Measurements from ENCODE around the gene PLD1. TPM values are rescaled to one million over a fixed set of nuclear protein-coding genes. Genes with fewer than 3 reads are reported as not detected.

PLD1 gene
- total RNA-seq, 4 donors from 2014 or later: 52.1 to 88.3 (median 77.4) TPM

DNA sequence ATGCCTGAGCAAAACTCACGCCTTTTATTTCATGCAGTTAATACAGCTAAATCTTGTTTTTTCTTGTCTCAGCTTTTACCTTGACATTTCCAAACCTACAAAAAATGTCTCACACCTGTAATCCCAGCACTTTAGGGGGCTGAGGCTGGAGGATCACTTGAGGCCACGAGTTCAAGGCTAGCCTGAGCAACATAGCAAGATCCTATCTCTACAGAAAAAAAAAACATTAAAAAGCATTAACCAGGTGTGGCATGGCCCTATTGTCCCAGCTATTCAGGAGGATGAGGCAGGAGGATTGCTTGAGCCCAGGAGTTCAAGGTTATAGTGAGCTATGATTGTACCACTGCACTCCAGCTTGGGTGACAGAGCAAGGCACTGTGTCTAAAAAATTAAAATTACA, 29.0 kb upstream of the PLD1 start:
- H3K36me3 ChIP-seq: no peaks in the 10 kb centered on the region
- peak overlapping the region in 3 of 4 donors; percentile 34 to 66 (median 64) for H3K27ac ChIP-seq
- H3K4me1 ChIP-seq: peaks cover 0 to 22% (median 2%) of the 10 kb centered on the region in 4 donors
- H3K27me3 ChIP-seq: no peaks in the 10 kb centered on the region
- intact Hi-C loops (cut with DNase I; ENCODE audit: low total_unique reads) (no loop called here), in situ Hi-C loops (cut with MboI; ENCODE audit: low pct_ligation_motif_present in 1 of 4, low pct_unique_long_range_greater_than_20kb in 1 of 4, low sequenced_read_pairs in 3 of 4) (loop anchor here in 2 of 4 donors (25.0 kb wide), 2 partner anchors 202 to 498 kb away; no protein-coding TSS in a partner anchor)
- no peaks in the 10 kb centered on the region for H3K9me3 ChIP-seq
- no peak for TF ChIP-seq POLR2AphosphoS5 (IDR thresholded peaks at IDR 0.05)
- TF ChIP-seq CTCF (IDR thresholded peaks at IDR 0.05): no peak
- no peak for TF ChIP-seq POLR2A (IDR thresholded peaks at IDR 0.05)
- no peak for TF ChIP-seq EP300 (IDR thresholded peaks at IDR 0.05; ENCODE audit: low read depth)
- WGBS, 2 donors (ENCODE audit: low coverage in 1 of 2): 67 to 81% methylated on average over 2 of the region's 2 CpGs
- no peak for DNase-seq
- H3K4me3 ChIP-seq: no peak overlapping the region

DNA sequence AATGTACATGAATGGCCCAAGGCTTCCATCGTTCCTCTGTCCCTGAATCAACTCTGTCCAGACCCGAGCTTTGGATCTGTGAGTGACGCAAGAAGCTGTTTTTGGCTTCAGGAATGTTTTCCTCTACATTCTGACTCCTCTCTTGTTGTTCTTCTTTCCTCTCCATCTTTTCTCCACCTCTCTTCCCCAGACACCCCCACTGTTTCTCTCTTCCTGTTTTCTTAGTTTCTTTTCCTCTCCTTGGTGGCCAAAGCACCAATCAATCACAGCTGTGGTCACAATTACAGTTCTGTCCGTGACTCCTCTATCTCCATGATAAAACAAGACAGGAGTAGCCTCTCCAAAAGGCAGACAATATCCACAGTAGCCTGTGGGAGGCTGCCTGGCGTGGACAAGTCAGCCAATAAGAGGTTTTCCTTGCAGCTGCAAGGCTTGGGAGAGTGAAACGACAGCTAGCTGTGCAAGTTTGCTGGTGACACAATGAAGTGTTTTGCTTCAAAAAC, 28.0 kb upstream of the PLD1 start:
- no peaks in the 10 kb centered on the region for H3K27me3 ChIP-seq
- DNase-seq: peak; percentile 20
- intact Hi-C loops (cut with DNase I; ENCODE audit: low total_unique reads) (no loop called here), in situ Hi-C loops (cut with MboI; ENCODE audit: low pct_ligation_motif_present in 1 of 4, low pct_unique_long_range_greater_than_20kb in 1 of 4, low sequenced_read_pairs in 3 of 4) (loop anchor here in 2 of 4 donors (25.0 kb wide), 2 partner anchors 201 to 499 kb away; no protein-coding TSS in a partner anchor)
- peak overlapping the region; percentile 34 to 66 (median 65) for H3K27ac ChIP-seq
- 24 to 36% methylated on average over 4 to 6 of the region's 6 CpGs for WGBS, 2 donors (ENCODE audit: low coverage in 1 of 2)
- peaks cover 0 to 30% (median 6%) of the 10 kb centered on the region in 4 donors for H3K4me1 ChIP-seq
- TF ChIP-seq EP300 (IDR thresholded peaks at IDR 0.05; ENCODE audit: low read depth): no peak
- peak in 1 of 5 experiments; percentile 10 for TF ChIP-seq CTCF (IDR thresholded peaks at IDR 0.05)
- peak in 1 of 3 donors; percentile 11 for TF ChIP-seq POLR2AphosphoS5 (IDR thresholded peaks at IDR 0.05)
- no peak for TF ChIP-seq POLR2A (IDR thresholded peaks at IDR 0.05)
- no peaks in the 10 kb centered on the region for H3K9me3 ChIP-seq
- H3K36me3 ChIP-seq: no peaks in the 10 kb centered on the region
- H3K4me3 ChIP-seq: no peak overlapping the region

GRCh38 chr3:171837698-171838097, 27.4 kb upstream of the PLD1 start:
- TF ChIP-seq EP300 (IDR thresholded peaks at IDR 0.05; ENCODE audit: low read depth): no peak
- TF ChIP-seq POLR2A (IDR thresholded peaks at IDR 0.05): no peak
- TF ChIP-seq CTCF (IDR thresholded peaks at IDR 0.05): no peak
- TF ChIP-seq POLR2AphosphoS5 (IDR thresholded peaks at IDR 0.05): no peak
- no peaks in the 10 kb centered on the region for H3K36me3 ChIP-seq
- peaks cover 0 to 30% (median 6%) of the 10 kb centered on the region in 4 donors for H3K4me1 ChIP-seq
- no peak for DNase-seq
- H3K27ac ChIP-seq: peak overlapping the region; percentile 34 to 66 (median 65)
- no peaks in the 10 kb centered on the region for H3K9me3 ChIP-seq
- in situ Hi-C loops (cut with MboI; ENCODE audit: low pct_ligation_motif_present in 1 of 4, low pct_unique_long_range_greater_than_20kb in 1 of 4, low sequenced_read_pairs in 3 of 4): loop anchor here in 2 of 4 donors (25.0 kb wide), 2 partner anchors 200 to 500 kb away; no protein-coding TSS in a partner anchor
- H3K4me3 ChIP-seq: no peak overlapping the region
- intact Hi-C loops (cut with DNase I; ENCODE audit: low total_unique reads): no loop called here
- H3K27me3 ChIP-seq: no peaks in the 10 kb centered on the region

GRCh38 chr3:171836855-171837254, 26.6 kb upstream of the PLD1 start:
- Histone ChIP-seq H3K36me3 (no peaks in the 10 kb centered on the region), H3K27me3 (no peaks in the 10 kb centered on the region), H3K4me3 (no peak overlapping the region), H3K27ac (no peak overlapping the region), H3K4me1 (peaks cover 0 to 30% (median 6%) of the 10 kb centered on the region in 4 donors), H3K9me3 (no peaks in the 10 kb centered on the region)
- in situ Hi-C loops (cut with MboI; ENCODE audit: low pct_ligation_motif_present in 1 of 4, low pct_unique_long_range_greater_than_20kb in 1 of 4, low sequenced_read_pairs in 3 of 4): loop anchor here in 2 of 4 donors (25.0 kb wide), 2 partner anchors 200 to 500 kb away; no protein-coding TSS in a partner anchor
- DNase-seq: no peak
- 98% methylated on average over 3 of the region's 3 CpGs; no CpG with 5 or more reads in 1 of the 2 donors for WGBS, 2 donors (ENCODE audit: low coverage in 1 of 2)
- TF ChIP-seq CTCF (IDR thresholded peaks at IDR 0.05) (no peak), POLR2A (IDR thresholded peaks at IDR 0.05) (no peak), EP300 (IDR thresholded peaks at IDR 0.05; ENCODE audit: low read depth) (no peak), POLR2AphosphoS5 (IDR thresholded peaks at IDR 0.05) (no peak)
- intact Hi-C loops (cut with DNase I; ENCODE audit: low total_unique reads): no loop called here

Data from transverse colon (tissue), 4 donors.